ENCODE measurements around the gene DNAJC6. TPM values are rescaled to one million over a fixed set of nuclear protein-coding genes. Genes with fewer than 3 reads are reported as not detected.
A peak's percentile ranks its signal among the peaks of the same experiment; 100 is the strongest.

DNAJC6 gene
- polyA plus RNA-seq, 2 of the 4 experiments (the other 2 are of a cell fraction): 3.0 to 5.0 TPM

- TF ChIP-seq ESRRA (IDR thresholded peaks at IDR 0.05; ENCODE audit: borderline replicate concordance, low read length) (no peak), RAD21 (conservative IDR thresholded peaks at IDR 0.05 in 1 of 2, IDR thresholded peaks at IDR 0.05 in 1 of 2) (no peak), ZNF302 (CRISPR knock-in tag; IDR thresholded peaks at IDR 0.05) (no peak), TFCP2L1 (CRISPR knock-in tag; IDR thresholded peaks at IDR 0.05) (no peak), FOXS1 (CRISPR knock-in tag; IDR thresholded peaks at IDR 0.05) (no peak)
- TF ChIP-seq, protein P1, sequence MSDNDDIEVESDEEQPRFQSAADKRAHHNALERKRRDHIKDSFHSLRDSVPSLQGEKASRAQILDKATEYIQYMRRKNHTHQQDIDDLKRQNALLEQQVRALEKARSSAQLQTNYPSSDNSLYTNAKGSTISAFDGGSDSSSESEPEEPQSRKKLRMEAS (IDR thresholded peaks at IDR 0.05): no peak
Observed at GRCh38 chr1:65393928-65394327, 84.6 kb downstream of the DNAJC6 start (continued).

- ATAC-seq (no peak), FAIRE-seq (no peak), DNase-seq (ENCODE audit: low read depth in 1 of 2, low spot score in 1 of 2) (no peak)
- TF ChIP-seq CBX8 (IDR thresholded peaks at IDR 0.05): no peak
- no peak for TF ChIP-seq PHF8 (IDR thresholded peaks at IDR 0.05; ENCODE audit: borderline replicate concordance, low read depth)
- no peak overlapping the region for H3K4me3 ChIP-seq
- CTCF ChIA-PET: no interaction called here
- H3K9me3 ChIP-seq: no peaks in the 10 kb centered on the region
- H3K27ac ChIP-seq: no peak overlapping the region
- POLR2A ChIA-PET: no interaction called here
- no peak overlapping the region for H3K4me2 ChIP-seq
- no peaks in the 10 kb centered on the region for H3K4me1 ChIP-seq
- WGBS (ENCODE audit: missing lambda C conversion rate): 82% methylated on average over 3 of the region's 3 CpGs
Observed at GRCh38 chr1:65395887-65396612, 86.7 kb downstream of the DNAJC6 start.

DNA sequence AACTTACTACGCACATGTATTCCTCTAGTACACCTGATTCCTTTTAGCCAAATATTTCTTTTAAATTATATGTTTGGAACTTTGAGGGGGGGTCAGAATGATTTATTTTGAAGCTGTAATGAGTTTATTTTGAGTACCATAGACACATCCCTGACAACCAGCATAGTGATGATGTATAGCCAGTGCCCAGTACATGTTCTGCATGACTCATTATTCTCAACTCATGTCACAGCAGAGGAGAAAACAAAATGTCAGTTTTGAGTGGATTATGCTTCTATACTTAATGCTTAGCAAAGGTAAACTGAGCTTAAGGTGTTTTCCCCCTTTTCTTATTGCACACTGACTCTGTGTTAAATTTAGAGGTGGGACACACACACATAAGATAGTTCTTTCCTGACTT is 88.7 kb downstream of the DNAJC6 start:
- Histone ChIP-seq H3K4me2 (no peak overlapping the region), H3K4me3 (no peak overlapping the region), H3K27ac (no peak overlapping the region), H3K9me3 (no peaks in the 10 kb centered on the region), H3K4me1 (no peaks in the 10 kb centered on the region)
- ATAC-seq (no peak), FAIRE-seq (no peak), DNase-seq (ENCODE audit: low read depth in 1 of 2, low spot score in 1 of 2) (no peak)
- POLR2A ChIA-PET: no interaction called here
- 97% methylated on average over 1 of the region's 1 CpG for WGBS (ENCODE audit: missing lambda C conversion rate)
- TF ChIP-seq TP53 (CRISPR knock-in tag; IDR thresholded peaks at IDR 0.05) (no peak), KDM1A (IDR thresholded peaks at IDR 0.05; ENCODE audit: low read depth) (no peak), FOSL2 (IDR thresholded peaks at IDR 0.05) (no peak), FOSL2 (CRISPR knock-in tag; IDR thresholded peaks at IDR 0.05) (0 out of 2 replicates have a peak, but pooled peaks have one; percentile 5), POLR2A (IDR thresholded peaks at IDR 0.05; ENCODE audit: low read length) (no peak), RFX5 (IDR thresholded peaks at IDR 0.05) (no peak), HOXA7 (CRISPR knock-in tag; IDR thresholded peaks at IDR 0.05) (no peak), HEYL (CRISPR knock-in tag; IDR thresholded peaks at IDR 0.05) (no peak), RAD21 (conservative IDR thresholded peaks at IDR 0.05 in 1 of 2, IDR thresholded peaks at IDR 0.05 in 1 of 2) (no peak)
- CTCF ChIA-PET: interaction anchor here (1.3 kb wide), 1 partner anchor 21 kb away, joined by 3 read pairs; no protein-coding TSS in a partner anchor

GRCh38 chr1:65399003-65399402 is 89.7 kb downstream of the DNAJC6 start:
- Histone ChIP-seq H3K4me3 (no peak overlapping the region), H3K27ac (no peak overlapping the region), H3K9me3 (no peaks in the 10 kb centered on the region), H3K4me1 (no peaks in the 10 kb centered on the region), H3K4me2 (no peak overlapping the region)
- TF ChIP-seq CHD2 (IDR thresholded peaks at IDR 0.05; ENCODE audit: low read length, partially characterized antibody) (no peak), ZFP36 (IDR thresholded peaks at IDR 0.05; ENCODE audit: borderline replicate concordance, partially characterized antibody) (no peak), GATA3 (IDR thresholded peaks at IDR 0.05; ENCODE audit: borderline replicate concordance) (no peak), SREBF2 (IDR thresholded peaks at IDR 0.05) (no peak)
- TF ChIP-seq, protein P2, sequence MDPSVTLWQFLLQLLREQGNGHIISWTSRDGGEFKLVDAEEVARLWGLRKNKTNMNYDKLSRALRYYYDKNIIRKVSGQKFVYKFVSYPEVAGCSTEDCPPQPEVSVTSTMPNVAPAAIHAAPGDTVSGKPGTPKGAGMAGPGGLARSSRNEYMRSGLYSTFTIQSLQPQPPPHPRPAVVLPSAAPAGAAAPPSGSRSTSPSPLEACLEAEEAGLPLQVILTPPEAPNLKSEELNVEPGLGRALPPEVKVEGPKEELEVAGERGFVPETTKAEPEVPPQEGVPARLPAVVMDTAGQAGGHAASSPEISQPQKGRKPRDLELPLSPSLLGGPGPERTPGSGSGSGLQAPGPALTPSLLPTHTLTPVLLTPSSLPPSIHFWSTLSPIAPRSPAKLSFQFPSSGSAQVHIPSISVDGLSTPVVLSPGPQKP (IDR thresholded peaks at IDR 0.05; ENCODE audit: low read depth, low read length): no peak
- FAIRE-seq: no peak
- ChIA-PET POLR2A (no interaction called here), CTCF (interaction anchor here (1.3 kb wide), 1 partner anchor 20 kb away, joined by 3 read pairs; no protein-coding TSS in a partner anchor)
- 88% methylated on average over 1 of the region's 1 CpG for WGBS (ENCODE audit: missing lambda C conversion rate)
- ATAC-seq: no peak
- DNase-seq (ENCODE audit: low read depth in 1 of 2, low spot score in 1 of 2): no peak

All from A549 (cell line).